ENCODE data around the gene ZP1. TPM values are rescaled to one million over a fixed set of nuclear protein-coding genes. Genes with fewer than 3 reads are reported as not detected.

The ZP1 gene
- total and polyA plus RNA-seq, 10 of the 15 experiments (the other 5 are each of a cell fraction or from before 2014, with no cell fraction given): not detected

- H3K27ac ChIP-seq (ENCODE audit: control insufficient read depth, insufficient read depth): no peak overlapping the region
- SMC1A ChIA-PET (ENCODE audit: uncharacterized antibody, unreplicated experiment): no interaction called here
- no TSS peak for BruUV-seq (replicated peaks)
- no peaks in the 10 kb centered on the region; a peak in 2 of 4 replicates for H3K27me3 ChIP-seq (replicated peaks in 1 of 2; ENCODE audit: control insufficient read depth in 2 of 2, insufficient read depth in 2 of 2, low read length in 1 of 2)
- H3K36me3 ChIP-seq (ENCODE audit: control insufficient read depth in 2 of 2, insufficient read depth in 2 of 2, low read length in 1 of 2): no peaks in the 10 kb centered on the region
- H2AFZ ChIP-seq (ENCODE audit: control insufficient read depth, low read depth, low read length): no peak overlapping the region
- H3K79me2 ChIP-seq (ENCODE audit: control insufficient read depth, insufficient read depth, low read length): no peaks in the 10 kb centered on the region
- TF ChIP-seq RAD51 (IDR thresholded peaks at IDR 0.05): no peak
- TF ChIP-seq MYB (IDR thresholded peaks at IDR 0.05; ENCODE audit: borderline replicate concordance, low read depth, low read length): no peak
- no peak for TF ChIP-seq CTCF (IDR thresholded peaks at IDR 0.05 in 2 of 3, conservative IDR thresholded peaks at IDR 0.05 in 1 of 3; ENCODE audit: control insufficient read depth in 2 of 3, extremely low read depth in 1 of 3, insufficient read depth in 1 of 3, low read depth in 3 of 3, low read length in 3 of 3)
- no peak for TF ChIP-seq CBX5 (IDR thresholded peaks at IDR 0.05; ENCODE audit: low read depth)
- TF ChIP-seq EZH2 (IDR thresholded peaks at IDR 0.05; ENCODE audit: borderline replicate concordance, control insufficient read depth, low read depth, low read length): no peak
- TF ChIP-seq IRF5 (IDR thresholded peaks at IDR 0.05; ENCODE audit: borderline replicate concordance): no peak
- no peak for TF ChIP-seq RELA (IDR thresholded peaks at IDR 0.05; ENCODE audit: borderline replicate concordance, partially characterized antibody)
- TF ChIP-seq SP1 (IDR thresholded peaks at IDR 0.05; ENCODE audit: low read depth, low read length): no peak
- TF ChIP-seq NBN (IDR thresholded peaks at IDR 0.05): no peak
- TF ChIP-seq NR2F1 (conservative IDR thresholded peaks at IDR 0.05): no peak
- no peak for TF ChIP-seq ZNF687 (IDR thresholded peaks at IDR 0.05)
- no peak for TF ChIP-seq KAT2A (conservative IDR thresholded peaks at IDR 0.05; ENCODE audit: control insufficient read depth, low read depth, low read length)
- H3K9me3 ChIP-seq (replicated peaks; ENCODE audit: control insufficient read depth, insufficient read depth, low read length): no peaks in the 10 kb centered on the region
- POLR2A ChIA-PET: no interaction called here
- in situ Hi-C loops (cut with MboI): no loop called here
- no peaks in the 10 kb centered on the region; the same call in 1 of the 2 replicates for H3K4me1 ChIP-seq (ENCODE audit: control insufficient read depth, insufficient read depth, low read length)
- no peak overlapping the region for H3K4me2 ChIP-seq (ENCODE audit: control insufficient read depth, insufficient read depth)
- no peaks in the 10 kb centered on the region for H4K20me1 ChIP-seq (ENCODE audit: control insufficient read depth, insufficient read depth)
- RAD21 ChIA-PET (ENCODE audit: unreplicated experiment): no interaction called here
- CTCF ChIA-PET: interaction anchor here (0.9 to 4.2 kb wide), 4 partner anchors 50 to 352 kb away, joined by 3 to 17 read pairs (median 5); no protein-coding TSS in a partner anchor
- FAIRE-seq (no peak), DNase-seq (ENCODE audit: low read depth, low spot score) (no peak), ATAC-seq (no peak)
- WGBS (ENCODE audit: insufficient coverage, insufficient replicate concordance, low lambda C conversion rate, missing lambda C conversion rate): 70% methylated on average over 6 of the region's 6 CpGs
- H3K4me3 ChIP-seq: no peak overlapping the region
- H3K9ac ChIP-seq (ENCODE audit: control insufficient read depth, insufficient read depth, low read length): no peak overlapping the region
- intact Hi-C loops (cut with micrococcal nuclease; ENCODE audit: unreplicated experiment): no loop called here
Observed at GRCh38 chr11:60825790-60826189, 41.6 kb upstream of the ZP1 start.
